GM18873 (cell line): Measurements from ENCODE around the gene ROBO3.

ENCODE experiments used
- ATAC-seq: cut with Tn5 transposase; IDR thresholded peaks from one replicate; pipeline ENCODE4 v1.9.1; 2021; ENCODE audit warnings: mild to moderate bottlenecking, moderate library complexity, moderate number of reproducible peaks; ENCODE audit not compliant: unreplicated experiment, low FRiP score

The ROBO3 gene

GRCh38 chr11:124891373-124891861 is 26.2 kb downstream of the ROBO3 start:
- no peak for ATAC-seq

- no peak for ATAC-seq
Measured at GRCh38 chr11:124892146-124892545, 26.9 kb downstream of the ROBO3 start.

GRCh38 chr11:124892750-124893454 is 27.7 kb downstream of the ROBO3 start:
- no peak for ATAC-seq

- no peak for ATAC-seq
Measured at GRCh38 chr11:124893781-124894401, 28.7 kb downstream of the ROBO3 start.

GRCh38 chr11:124894606-124895430 is 29.6 kb downstream of the ROBO3 start:
- no peak for ATAC-seq

GRCh38 chr11:124895471-124895971 is 30.3 kb downstream of the ROBO3 start:
- no peak for ATAC-seq

GRCh38 chr11:124896071-124896750 is 31.0 kb downstream of the ROBO3 start:
- ATAC-seq, result no peak

- no peak for ATAC-seq
Measured at GRCh38 chr11:124896821-124897391, 31.7 kb downstream of the ROBO3 start.

- ATAC-seq, result no peak
Measured at GRCh38 chr11:124897674-124898262, 32.5 kb downstream of the ROBO3 start, which contains the start of gene ROBO4. Gene ROBO4, minus strand, starts transcription at chr11:124897865. Its CDS starts 70 bp downstream, at chr11:124897795.

- no peak for ATAC-seq
Measured at GRCh38 chr11:124898263-124898680, 33.0 kb downstream of the ROBO3 start.

- no peak for ATAC-seq
Measured at GRCh38 chr11:124898711-124899110, 33.5 kb downstream of the ROBO3 start.

GRCh38 chr11:124899383-124900145 is 34.3 kb downstream of the ROBO3 start:
- no peak for ATAC-seq

GRCh38 chr11:124900464-124900863 is 35.2 kb downstream of the ROBO3 start:
- no peak for ATAC-seq

- ATAC-seq, result no peak
Measured at GRCh38 chr11:124902616-124903015, 37.4 kb downstream of the ROBO3 start.

GRCh38 chr11:124915541-124916369 is 50.5 kb downstream of the ROBO3 start:
- ATAC-seq, result no peak

GRCh38 chr11:124916370-124916710 is 51.1 kb downstream of the ROBO3 start:
- no peak for ATAC-seq

GRCh38 chr11:124917115-124917637 is 51.9 kb downstream of the ROBO3 start:
- ATAC-seq, result no peak

- ATAC-seq, result no peak
Measured at GRCh38 chr11:124918950-124919349, 53.7 kb downstream of the ROBO3 start, which contains the start of gene HEPN1. Gene HEPN1, plus strand, starts transcription at chr11:124919250.
